ENCODE data around the gene PRKCZ. TPM values are rescaled to one million over a fixed set of nuclear protein-coding genes. Genes with fewer than 3 reads are reported as not detected.

PRKCZ gene
- total and polyA plus RNA-seq, 2 experiments from 2014 or later, result 26.2 to 36.9 TPM

DNA sequence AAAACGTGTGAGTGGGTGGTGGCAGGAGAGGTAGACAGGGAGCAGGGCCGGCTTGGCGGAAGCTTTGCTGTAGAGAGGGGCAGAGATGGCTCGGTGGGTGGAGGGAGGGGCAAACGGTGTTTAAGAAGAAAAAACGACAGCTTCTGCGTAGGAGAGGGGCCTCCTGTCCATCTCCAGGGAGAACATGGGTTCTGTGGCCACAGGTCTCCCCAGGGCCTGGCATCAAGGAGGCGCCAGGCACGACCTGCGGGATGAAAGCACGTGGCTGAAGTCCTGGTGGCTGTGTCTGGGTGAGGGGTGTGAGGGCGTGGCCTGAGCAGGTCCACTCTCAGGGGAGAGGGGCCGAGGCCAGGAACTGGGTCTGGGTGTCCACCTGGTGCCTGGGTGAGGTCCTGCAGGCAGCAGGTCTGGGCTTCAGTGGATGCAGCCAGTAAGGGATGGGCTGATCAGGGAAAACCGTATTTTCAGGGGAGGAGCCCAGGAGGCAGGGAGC lies 940 bp upstream of the PRKCZ start:
- peak overlapping the region; percentile 91 for H2AFZ ChIP-seq

DNA sequence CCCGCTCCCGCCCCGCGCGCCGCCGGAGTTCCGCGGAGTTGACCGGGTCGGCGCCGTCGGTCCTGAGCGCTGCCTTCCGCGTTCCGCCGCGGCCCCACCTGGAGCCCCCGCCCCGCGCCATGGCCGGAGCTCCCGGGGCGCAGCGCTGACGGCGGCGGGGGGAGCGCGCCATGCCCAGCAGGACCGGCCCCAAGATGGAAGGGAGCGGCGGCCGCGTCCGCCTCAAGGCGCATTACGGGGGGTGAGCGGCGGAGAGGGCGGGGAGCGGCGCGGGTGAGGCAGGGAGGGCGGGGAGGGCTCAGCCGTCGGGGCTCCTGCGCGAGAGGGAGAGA lies 216 bp downstream of the PRKCZ start:
- ATAC-seq, result no peak; the same call in 2 of the 3 replicates
- H3K4me3 Mint-ChIP-seq, result peak overlapping the region; percentile 72; the same call in 2 of the 3 replicates
- H3K4me2 ChIP-seq, result peak overlapping the region; percentile 96
- TF ChIP-seq JUNB (IDR thresholded peaks at IDR 0.05; ENCODE audit: unreplicated experiment) (no peak), CREB1 (CRISPR knock-in tag; IDR thresholded peaks at IDR 0.05; ENCODE audit: low read depth) (no peak), STAT1 (IDR thresholded peaks at IDR 0.05; ENCODE audit: unreplicated experiment) (no peak), POLR2AphosphoS5 (IDR thresholded peaks at IDR 0.05; ENCODE audit: low read depth) (no peak)
- TF ChIP-seq, protein P1, sequence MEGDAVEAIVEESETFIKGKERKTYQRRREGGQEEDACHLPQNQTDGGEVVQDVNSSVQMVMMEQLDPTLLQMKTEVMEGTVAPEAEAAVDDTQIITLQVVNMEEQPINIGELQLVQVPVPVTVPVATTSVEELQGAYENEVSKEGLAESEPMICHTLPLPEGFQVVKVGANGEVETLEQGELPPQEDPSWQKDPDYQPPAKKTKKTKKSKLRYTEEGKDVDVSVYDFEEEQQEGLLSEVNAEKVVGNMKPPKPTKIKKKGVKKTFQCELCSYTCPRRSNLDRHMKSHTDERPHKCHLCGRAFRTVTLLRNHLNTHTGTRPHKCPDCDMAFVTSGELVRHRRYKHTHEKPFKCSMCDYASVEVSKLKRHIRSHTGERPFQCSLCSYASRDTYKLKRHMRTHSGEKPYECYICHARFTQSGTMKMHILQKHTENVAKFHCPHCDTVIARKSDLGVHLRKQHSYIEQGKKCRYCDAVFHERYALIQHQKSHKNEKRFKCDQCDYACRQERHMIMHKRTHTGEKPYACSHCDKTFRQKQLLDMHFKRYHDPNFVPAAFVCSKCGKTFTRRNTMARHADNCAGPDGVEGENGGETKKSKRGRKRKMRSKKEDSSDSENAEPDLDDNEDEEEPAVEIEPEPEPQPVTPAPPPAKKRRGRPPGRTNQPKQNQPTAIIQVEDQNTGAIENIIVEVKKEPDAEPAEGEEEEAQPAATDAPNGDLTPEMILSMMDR (conservative IDR thresholded peaks at IDR 0.05; ENCODE audit: low read depth in 2 of 2), result no peak
- TF ChIP-seq, protein P2, sequence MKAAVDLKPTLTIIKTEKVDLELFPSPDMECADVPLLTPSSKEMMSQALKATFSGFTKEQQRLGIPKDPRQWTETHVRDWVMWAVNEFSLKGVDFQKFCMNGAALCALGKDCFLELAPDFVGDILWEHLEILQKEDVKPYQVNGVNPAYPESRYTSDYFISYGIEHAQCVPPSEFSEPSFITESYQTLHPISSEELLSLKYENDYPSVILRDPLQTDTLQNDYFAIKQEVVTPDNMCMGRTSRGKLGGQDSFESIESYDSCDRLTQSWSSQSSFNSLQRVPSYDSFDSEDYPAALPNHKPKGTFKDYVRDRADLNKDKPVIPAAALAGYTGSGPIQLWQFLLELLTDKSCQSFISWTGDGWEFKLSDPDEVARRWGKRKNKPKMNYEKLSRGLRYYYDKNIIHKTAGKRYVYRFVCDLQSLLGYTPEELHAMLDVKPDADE (IDR thresholded peaks at IDR 0.05), result no peak

More for the DNA sequence above, 940 bp upstream of the PRKCZ start:
- H3K27ac Mint-ChIP-seq, result peak overlapping the region; percentile 89
- Histone ChIP-seq H3K36me3 (ENCODE audit: insufficient read depth) (no peaks in the 10 kb centered on the region), H3K4me3 (peak overlapping the region; percentile 92), H3K27me3 (ENCODE audit: insufficient read depth) (no peaks in the 10 kb centered on the region), H4K20me1 (replicated peaks; ENCODE audit: insufficient read depth) (peaks cover 22% of the 10 kb centered on the region), H3K79me2 (replicated peaks; ENCODE audit: insufficient read depth) (peaks cover 32% of the 10 kb centered on the region), H3K27ac (ENCODE audit: low read depth) (peak overlapping the region; percentile 93), H3K4me1 (ENCODE audit: insufficient read depth) (peaks cover 25% of the 10 kb centered on the region; the same call in 1 of the 2 replicates), H3K9me2 (ENCODE audit: insufficient read depth) (no peaks in the 10 kb centered on the region), H3K4me2 (peak overlapping the region; percentile 93), H3F3A (replicated peaks; ENCODE audit: low read depth) (peaks cover 18% of the 10 kb centered on the region)
- no peaks in the 10 kb centered on the region; the same call in 2 of the 3 replicates for H3K9me3 Mint-ChIP-seq
- peak overlapping the region; percentile 82 for H3K4me3 Mint-ChIP-seq
- H3K36me3 Mint-ChIP-seq (ENCODE audit: low read depth), result peaks cover 2% of the 10 kb centered on the region; the same call in 1 of the 3 replicates
- peaks cover 22% of the 10 kb centered on the region for H3K4me1 Mint-ChIP-seq
- peak; percentile 95 for DNase-seq (ENCODE audit: low spot score)
- TF ChIP-seq EZH2 (IDR thresholded peaks at IDR 0.05; ENCODE audit: low read depth, unreplicated experiment) (no peak), CREB1 (CRISPR knock-in tag; IDR thresholded peaks at IDR 0.05; ENCODE audit: low read depth) (no peak), POLR2AphosphoS5 (IDR thresholded peaks at IDR 0.05; ENCODE audit: low read depth) (peak; percentile 23; the same call in 1 of the 2 replicates)
- TF ChIP-seq, protein P1 (conservative IDR thresholded peaks at IDR 0.05; ENCODE audit: low read depth in 2 of 2), result peak; percentile 55 to 60
- TF ChIP-seq, protein P3, sequence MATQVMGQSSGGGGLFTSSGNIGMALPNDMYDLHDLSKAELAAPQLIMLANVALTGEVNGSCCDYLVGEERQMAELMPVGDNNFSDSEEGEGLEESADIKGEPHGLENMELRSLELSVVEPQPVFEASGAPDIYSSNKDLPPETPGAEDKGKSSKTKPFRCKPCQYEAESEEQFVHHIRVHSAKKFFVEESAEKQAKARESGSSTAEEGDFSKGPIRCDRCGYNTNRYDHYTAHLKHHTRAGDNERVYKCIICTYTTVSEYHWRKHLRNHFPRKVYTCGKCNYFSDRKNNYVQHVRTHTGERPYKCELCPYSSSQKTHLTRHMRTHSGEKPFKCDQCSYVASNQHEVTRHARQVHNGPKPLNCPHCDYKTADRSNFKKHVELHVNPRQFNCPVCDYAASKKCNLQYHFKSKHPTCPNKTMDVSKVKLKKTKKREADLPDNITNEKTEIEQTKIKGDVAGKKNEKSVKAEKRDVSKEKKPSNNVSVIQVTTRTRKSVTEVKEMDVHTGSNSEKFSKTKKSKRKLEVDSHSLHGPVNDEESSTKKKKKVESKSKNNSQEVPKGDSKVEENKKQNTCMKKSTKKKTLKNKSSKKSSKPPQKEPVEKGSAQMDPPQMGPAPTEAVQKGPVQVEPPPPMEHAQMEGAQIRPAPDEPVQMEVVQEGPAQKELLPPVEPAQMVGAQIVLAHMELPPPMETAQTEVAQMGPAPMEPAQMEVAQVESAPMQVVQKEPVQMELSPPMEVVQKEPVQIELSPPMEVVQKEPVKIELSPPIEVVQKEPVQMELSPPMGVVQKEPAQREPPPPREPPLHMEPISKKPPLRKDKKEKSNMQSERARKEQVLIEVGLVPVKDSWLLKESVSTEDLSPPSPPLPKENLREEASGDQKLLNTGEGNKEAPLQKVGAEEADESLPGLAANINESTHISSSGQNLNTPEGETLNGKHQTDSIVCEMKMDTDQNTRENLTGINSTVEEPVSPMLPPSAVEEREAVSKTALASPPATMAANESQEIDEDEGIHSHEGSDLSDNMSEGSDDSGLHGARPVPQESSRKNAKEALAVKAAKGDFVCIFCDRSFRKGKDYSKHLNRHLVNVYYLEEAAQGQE (IDR thresholded peaks at IDR 0.05; ENCODE audit: unreplicated experiment), result no peak
- peak; percentile 63 for ATAC-seq
- peaks cover 26% of the 10 kb centered on the region for H3K27me3 Mint-ChIP-seq (ENCODE audit: insufficient read depth, low read depth, poor library complexity)

More for the DNA sequence above, 216 bp downstream of the PRKCZ start:
- Mint-ChIP-seq H3K4me1 (peaks cover 22% of the 10 kb centered on the region), H3K27ac (no peak overlapping the region), H3K36me3 (ENCODE audit: low read depth) (peaks cover 4% of the 10 kb centered on the region; the same call in 1 of the 3 replicates), H3K27me3 (ENCODE audit: insufficient read depth, low read depth, poor library complexity) (peaks cover 23% of the 10 kb centered on the region), H3K9me3 (no peaks in the 10 kb centered on the region; the same call in 2 of the 3 replicates)
- Histone ChIP-seq H4K20me1 (replicated peaks; ENCODE audit: insufficient read depth) (peaks cover 25% of the 10 kb centered on the region), H2AFZ (no peak overlapping the region), H3K4me1 (ENCODE audit: insufficient read depth) (peaks cover 25% of the 10 kb centered on the region; the same call in 1 of the 2 replicates), H3K9me2 (ENCODE audit: insufficient read depth) (no peaks in the 10 kb centered on the region), H3F3A (replicated peaks; ENCODE audit: low read depth) (peaks cover 18% of the 10 kb centered on the region), H3K4me3 (peak overlapping the region; percentile 92), H3K79me2 (replicated peaks; ENCODE audit: insufficient read depth) (peaks cover 40% of the 10 kb centered on the region), H3K36me3 (ENCODE audit: insufficient read depth) (no peaks in the 10 kb centered on the region), H3K27ac (ENCODE audit: low read depth) (no peak overlapping the region), H3K27me3 (ENCODE audit: insufficient read depth) (no peaks in the 10 kb centered on the region)
- DNase-seq (ENCODE audit: low spot score), result peak; percentile 55
